Neural crest cell (in vitro differentiated cells): ENCODE measurements around the gene EPHA7. TPM values are rescaled to one million over a fixed set of nuclear protein-coding genes. Genes with fewer than 3 reads are reported as not detected.

Experiments
- DNase-seq: peaks from one replicate; pipeline ENCODE4 v3.0.0; 2021; ENCODE audit warnings: low read depth, mixed read lengths, low spot score
- H3K27ac Mint-ChIP-seq: one replicate; pipeline ENCODE4 v1.8.0; 2021; ENCODE audit warnings: mild to moderate bottlenecking, mixed read lengths; ENCODE audit not compliant: unreplicated experiment
- H3K27me3 Mint-ChIP-seq: 2 replicates; pipeline ENCODE4 v1.8.0; 2021; ENCODE audit warnings: low read depth, mild to moderate bottlenecking, mixed read lengths
- H3K36me3 Mint-ChIP-seq: 2 replicates; pipeline ENCODE4 v1.8.0; 2021; ENCODE audit warnings: low read depth, mild to moderate bottlenecking, mixed read lengths
- H3K4me1 Mint-ChIP-seq: 2 replicates; pipeline ENCODE4 v1.8.0; 2021; ENCODE audit warnings: mixed read lengths
- H3K4me3 Mint-ChIP-seq: one replicate; pipeline ENCODE4 v1.8.0; 2021; ENCODE audit warnings: mild to moderate bottlenecking, mixed read lengths
- H3K9me3 Mint-ChIP-seq: 2 replicates; pipeline ENCODE4 v1.8.0; 2021; ENCODE audit warnings: mixed read lengths
- CTCF ChIP-seq: fragments of 200-600 bp; sonication (generic); conservative IDR thresholded peaks from 2 replicates; pipeline ENCODE4 v1.5.0; 2021; ENCODE audit warnings: antibody characterized with exemption, mild to moderate bottlenecking
- total RNA-seq: library from RNA; stranded (reverse); gene quantifications from 2 replicates; pipeline ENCODE4 v1.2.1, GENCODE V29; 2021

The EPHA7 gene
- total RNA-seq, 1 donor from 2014 or later, result 35.8 TPM

GRCh38 chr6:93238632-93239031, 180.7 kb downstream of the EPHA7 start:
- peaks cover 35% of the 10 kb centered on the region for H3K4me1 Mint-ChIP-seq
- H3K27me3 Mint-ChIP-seq, result no peaks in the 10 kb centered on the region
- H3K9me3 Mint-ChIP-seq, result peaks cover 2% of the 10 kb centered on the region
- H3K4me3 Mint-ChIP-seq, result no peak overlapping the region
- no peak for DNase-seq
- H3K27ac Mint-ChIP-seq, result no peak overlapping the region
- no peak for TF ChIP-seq CTCF
- H3K36me3 Mint-ChIP-seq, result peaks cover 4% of the 10 kb centered on the region

- Mint-ChIP-seq H3K4me3 (no peak overlapping the region), H3K27me3 (no peaks in the 10 kb centered on the region), H3K4me1 (peaks cover 13% of the 10 kb centered on the region), H3K9me3 (peaks cover 2% of the 10 kb centered on the region), H3K36me3 (peaks cover 4% of the 10 kb centered on the region), H3K27ac (no peak overlapping the region)
- TF ChIP-seq CTCF, result no peak
- DNase-seq, result no peak
Observed at GRCh38 chr6:93235775-93236174, 183.6 kb downstream of the EPHA7 start.

- no peak for DNase-seq
- H3K27me3 Mint-ChIP-seq, result no peaks in the 10 kb centered on the region
- no peak overlapping the region for H3K27ac Mint-ChIP-seq
- TF ChIP-seq CTCF, result no peak
- no peaks in the 10 kb centered on the region for H3K4me1 Mint-ChIP-seq
- no peaks in the 10 kb centered on the region for H3K9me3 Mint-ChIP-seq
- H3K36me3 Mint-ChIP-seq, result no peaks in the 10 kb centered on the region
- H3K4me3 Mint-ChIP-seq, result no peak overlapping the region
Observed at GRCh38 chr6:93226822-93227221, 192.5 kb downstream of the EPHA7 start.

- Mint-ChIP-seq H3K27ac (no peak overlapping the region), H3K9me3 (peaks cover under 1% of the 10 kb centered on the region), H3K4me3 (no peak overlapping the region), H3K4me1 (no peaks in the 10 kb centered on the region), H3K36me3 (peaks cover 1% of the 10 kb centered on the region), H3K27me3 (no peaks in the 10 kb centered on the region)
- no peak for TF ChIP-seq CTCF
- no peak for DNase-seq
Observed at GRCh38 chr6:93222071-93222851, 197.1 kb downstream of the EPHA7 start.

- Mint-ChIP-seq H3K27me3 (no peaks in the 10 kb centered on the region), H3K9me3 (peaks cover 8% of the 10 kb centered on the region), H3K36me3 (peaks cover 11% of the 10 kb centered on the region), H3K27ac (no peak overlapping the region), H3K4me1 (no peaks in the 10 kb centered on the region), H3K4me3 (no peak overlapping the region)
- TF ChIP-seq CTCF, result no peak
- no peak for DNase-seq
Observed at GRCh38 chr6:93219447-93219846, 199.9 kb downstream of the EPHA7 start.
